Stimulated activated CD4-positive, alpha-beta T cell treated with anti-CD3 and anti-CD28 coated beads, Interleukin-4, amount 100 ng/mL, for 1 hour (primary cell): ENCODE data around the gene EDIL3.
"Not testable (repeated sequence)": the region's sequence is repeated elsewhere in the genome, so short reads cannot be mapped to it uniquely, and the experiment has no call there.

Experiments used
- DNase-seq: peaks from one replicate; pipeline ENCODE4 v3.0.0-alpha.2; 2020

The EDIL3 gene

GRCh38 chr5:84297641-84298040 lies 87.0 kb downstream of the EDIL3 start:
- DNase-seq = not testable (repeated sequence)

GRCh38 chr5:84292788-84293653 lies 91.7 kb downstream of the EDIL3 start:
- DNase-seq = no peak

- no peak for DNase-seq
Observed at GRCh38 chr5:84292000-84292642, 92.6 kb downstream of the EDIL3 start.

GRCh38 chr5:84290673-84291072 lies 94.0 kb downstream of the EDIL3 start:
- no peak for DNase-seq

- no peak for DNase-seq
Observed at GRCh38 chr5:84290161-84290560, 94.5 kb downstream of the EDIL3 start.

GRCh38 chr5:84287951-84288350 lies 96.7 kb downstream of the EDIL3 start:
- DNase-seq = no peak

- DNase-seq = no peak
Observed at GRCh38 chr5:84286662-84287061, 98.0 kb downstream of the EDIL3 start.

- no peak for DNase-seq
Observed at GRCh38 chr5:84285641-84286637, 98.7 kb downstream of the EDIL3 start.

GRCh38 chr5:84281383-84281782 lies 103.3 kb downstream of the EDIL3 start:
- DNase-seq = no peak

GRCh38 chr5:84279234-84279633 lies 105.4 kb downstream of the EDIL3 start:
- no peak for DNase-seq

- DNase-seq = no peak
Observed at GRCh38 chr5:84275609-84276008, 109.1 kb downstream of the EDIL3 start.

GRCh38 chr5:84274585-84275468 lies 109.9 kb downstream of the EDIL3 start:
- DNase-seq = no peak

GRCh38 chr5:84273517-84273883 lies 111.2 kb downstream of the EDIL3 start:
- DNase-seq = no peak

- no peak for DNase-seq
Observed at GRCh38 chr5:84272771-84273516, 111.7 kb downstream of the EDIL3 start.

GRCh38 chr5:84265739-84266550 lies 118.7 kb downstream of the EDIL3 start:
- no peak for DNase-seq

- no peak for DNase-seq
Observed at GRCh38 chr5:84265130-84265529, 119.5 kb downstream of the EDIL3 start.

GRCh38 chr5:84260939-84261338 lies 123.7 kb downstream of the EDIL3 start:
- no peak for DNase-seq

GRCh38 chr5:84260140-84260539 lies 124.5 kb downstream of the EDIL3 start:
- no peak for DNase-seq

GRCh38 chr5:84259283-84260045 lies 125.2 kb downstream of the EDIL3 start:
- DNase-seq = no peak

GRCh38 chr5:84257061-84257460 lies 127.6 kb downstream of the EDIL3 start:
- no peak for DNase-seq
